COR-L47 (cell line): ENCODE data around the gene MRPL9.

Experiments
- DNase-seq: peaks from one replicate; lab custom pipeline; 2025; lab: John Stamatoyannopoulos, UW

The MRPL9 gene

GRCh38 chr1:151729966-151730291, 33.4 kb downstream of the MRPL9 start:
- no peak for DNase-seq

- DNase-seq, result no peak
Measured at GRCh38 chr1:151729157-151729965, 33.9 kb downstream of the MRPL9 start.

GRCh38 chr1:151728151-151729054, 34.9 kb downstream of the MRPL9 start:
- no peak for DNase-seq

- DNase-seq, result no peak
Measured at GRCh38 chr1:151723726-151724370, 39.4 kb downstream of the MRPL9 start.

- DNase-seq, result no peak
Measured at GRCh38 chr1:151721788-151722510, 41.3 kb downstream of the MRPL9 start.

- peak; percentile 13 for DNase-seq
Measured at GRCh38 chr1:151720974-151721787, 42.1 kb downstream of the MRPL9 start, which contains the start of gene RIIAD1. Gene RIIAD1 (plus strand): TSS chr1:151721522. CDS start chr1:151721537, 15 bp downstream.

DNA sequence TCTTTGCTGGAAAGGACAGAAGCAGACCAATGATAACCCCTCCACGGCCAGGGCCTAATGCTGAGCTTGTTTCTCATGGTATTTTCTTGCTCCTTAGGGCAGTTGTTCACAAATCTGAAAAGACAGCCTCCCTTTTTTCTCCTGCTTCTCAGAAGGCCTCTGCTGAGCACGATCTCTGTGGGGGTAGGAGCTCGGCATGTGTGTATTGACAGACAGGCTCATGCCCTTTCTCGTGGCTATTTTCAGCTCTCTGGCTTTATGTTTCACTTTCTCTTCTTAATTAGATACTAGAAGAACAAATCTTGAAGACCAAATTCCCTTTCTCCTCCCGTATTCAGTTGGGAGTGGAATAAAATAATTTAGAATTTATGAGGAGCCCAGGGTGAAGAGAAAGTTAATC, 42.7 kb downstream of the MRPL9 start:
- no peak for DNase-seq

GRCh38 chr1:151720125-151720524, 43.2 kb downstream of the MRPL9 start:
- DNase-seq, result no peak

DNA sequence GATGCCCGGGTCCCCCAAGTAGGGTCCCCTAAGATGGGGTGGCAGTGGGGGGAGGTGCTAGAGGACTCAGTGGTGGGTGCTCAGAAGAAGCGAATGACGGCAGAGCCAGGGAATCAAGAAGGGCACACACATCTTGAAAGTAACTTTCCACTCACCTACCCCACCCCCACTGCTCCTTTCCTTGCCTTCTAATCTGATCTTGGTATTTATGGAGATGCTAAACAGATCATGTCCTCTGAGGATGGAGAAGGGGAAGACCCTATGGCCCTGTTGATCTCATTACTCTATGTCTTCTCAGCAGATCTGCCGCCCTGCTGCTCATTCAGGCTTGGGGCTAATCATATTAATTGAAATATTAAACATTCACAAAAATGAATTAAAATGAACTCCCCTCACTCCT, 44.6 kb downstream of the MRPL9 start:
- DNase-seq, result no peak

- DNase-seq, result peak; percentile 43
Measured at GRCh38 chr1:151718011-151718431, 45.3 kb downstream of the MRPL9 start.

- peak; percentile 93 for DNase-seq
Measured at GRCh38 chr1:151716771-151717631, 46.3 kb downstream of the MRPL9 start, which contains the start of gene CELF3. Gene CELF3 (minus strand): TSS chr1:151716803. CDS start chr1:151716020, 783 bp downstream.

- no peak for DNase-seq
Measured at GRCh38 chr1:151716405-151716762, 46.9 kb downstream of the MRPL9 start.

- peak; percentile 75 for DNase-seq
Measured at GRCh38 chr1:151715726-151716404, 47.4 kb downstream of the MRPL9 start.

DNA sequence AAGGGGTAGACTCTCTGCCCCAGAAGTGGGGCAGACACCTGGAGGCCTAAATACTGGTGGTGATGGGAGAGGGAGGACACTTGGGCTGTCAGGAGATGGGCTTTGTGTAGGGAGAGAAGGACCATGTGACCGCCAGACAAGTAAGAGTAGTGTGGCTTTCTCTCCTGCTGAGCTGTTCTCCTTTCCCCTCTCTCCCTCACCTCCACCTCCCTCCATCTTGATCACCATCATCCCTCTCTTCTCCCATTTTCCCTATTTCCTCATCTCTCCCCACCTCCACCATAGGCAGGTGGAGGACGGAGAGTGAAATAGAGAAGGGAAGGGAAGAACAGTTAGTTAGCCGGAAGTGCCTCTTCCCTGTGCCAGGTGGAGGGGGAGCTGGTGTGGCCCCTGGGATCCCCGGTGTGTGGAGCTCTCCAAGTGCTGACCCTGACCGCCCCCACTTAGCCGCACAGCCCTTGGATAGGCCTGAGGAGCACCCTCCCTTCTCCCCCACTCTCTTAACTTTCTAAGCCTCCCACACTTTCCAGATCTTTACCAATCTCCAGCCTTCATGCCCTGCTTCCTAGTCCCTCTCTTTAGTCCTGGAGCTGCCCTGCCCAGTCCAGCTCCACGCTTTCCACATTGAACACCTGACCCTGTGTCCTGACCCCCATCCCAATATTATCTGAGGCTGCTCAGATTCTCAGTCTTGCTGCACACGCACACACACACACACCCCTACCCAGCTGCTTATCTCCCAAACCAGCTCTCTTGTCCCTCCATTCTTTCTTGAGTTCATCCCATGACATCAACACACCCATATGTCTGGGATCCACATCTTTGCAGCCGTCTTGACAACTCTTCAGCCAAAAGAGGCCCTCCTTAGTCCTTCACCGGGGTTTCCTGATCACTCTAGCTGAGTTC, 48.2 kb downstream of the MRPL9 start:
- no peak for DNase-seq

DNA sequence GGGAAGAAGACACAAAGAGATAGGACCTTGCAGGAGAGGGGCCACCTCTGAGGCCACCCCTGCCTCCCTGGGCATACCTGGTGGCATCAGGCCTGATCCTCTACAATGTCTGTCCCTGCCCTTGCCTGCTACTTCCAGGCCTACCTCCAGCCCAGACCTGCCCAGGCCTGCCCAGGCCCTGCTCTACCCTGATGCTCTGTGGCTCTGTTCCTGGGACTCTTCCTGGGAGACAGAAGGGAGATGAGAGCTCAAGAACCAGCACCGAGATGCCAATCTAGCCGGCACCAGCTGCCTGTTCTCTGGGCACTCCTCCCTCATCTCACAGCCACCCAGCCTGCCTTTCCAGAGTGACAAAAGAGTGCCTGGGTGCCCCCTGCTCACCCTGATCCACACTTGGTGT, 49.4 kb downstream of the MRPL9 start:
- DNase-seq, result no peak

GRCh38 chr1:151713044-151713443, 50.3 kb downstream of the MRPL9 start:
- no peak for DNase-seq

DNA sequence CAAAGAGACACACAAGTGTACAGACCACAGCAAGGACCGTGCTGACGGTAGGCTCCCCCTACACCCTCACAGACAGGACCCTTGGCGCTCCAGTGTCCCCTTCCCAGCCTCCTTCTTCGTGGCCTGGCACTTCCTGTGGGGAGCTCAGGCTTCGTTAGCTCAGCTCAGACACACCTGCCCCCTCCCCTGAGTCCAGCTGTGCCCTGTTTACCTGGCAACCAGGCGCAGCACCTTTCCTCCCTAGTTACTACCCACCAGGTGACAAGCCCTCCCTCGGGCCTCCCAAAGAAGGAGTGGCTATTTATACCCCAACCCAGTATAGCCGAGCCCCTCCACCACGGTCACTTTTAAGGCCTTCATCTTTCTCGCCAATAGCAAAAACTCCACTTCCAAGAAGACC, 51.3 kb downstream of the MRPL9 start:
- peak; percentile 72 for DNase-seq
